A549 (cell line): ENCODE measurements around the gene PINK1. TPM values are rescaled to one million over a fixed set of nuclear protein-coding genes. Genes with fewer than 3 reads are reported as not detected.

Source experiments
- ATAC-seq, 2 experiments: fragments of 200-7000 bp in 1 of 2; fragments of >200 bp in 1 of 2; cut with Nextera tagmentation in 1 of 2; cut with Tn5 transposase in 1 of 2; 3 replicates each; pipeline versions ENCODE4 v1.8.0 to v1.9.1; 2018 to 2020; ENCODE audit warnings: mild to moderate bottlenecking in 1 of 2, moderate library complexity in 1 of 2
- CTCF ChIA-PET: fragments of 300-600 bp; sonication (Branson Sonifier 250); formaldehyde crosslinking; extraction: SDS; loops from one replicate; lab custom pipeline; 2021; ENCODE audit warnings: antibody characterized with exemption, inconsistent platforms; lab: Yijun Ruan, JAX
- POLR2A ChIA-PET: fragments of 350-600 bp; formaldehyde crosslinking; extraction: SDS; loops from one replicate; lab custom pipeline; 2021; ENCODE audit warnings: antibody characterized with exemption, inconsistent platforms; lab: Yijun Ruan, JAX
- DNase-seq, 2 experiments: peaks; one replicate each; pipeline versions ENCODE4 v3.0.0 to v3.0.0-alpha.2; 2011 to 2016; ENCODE audit warnings: low read depth in 1 of 2, low spot score in 1 of 2
- FAIRE-seq: peaks from 2 replicates; lab custom pipeline; 2011; peaks lifted over from hg19 to GRCh38; lab: Jason Lieb, UNC
- H3K27ac ChIP-seq, 2 experiments: fragments of >200 bp; sonication (Bioruptor Twin); formaldehyde crosslinking; 3 replicates each; pipeline ENCODE4 v1.5.1; 2016 to 2017
- H3K4me1 ChIP-seq: fragments of >200 bp; sonication (Bioruptor Twin); formaldehyde crosslinking; 3 replicates; pipeline ENCODE4 v1.6.1; 2016
- H3K4me2 ChIP-seq: fragments of >200 bp; sonication (Bioruptor Twin); formaldehyde crosslinking; 3 replicates; pipeline ENCODE4 v1.6.1; 2016
- H3K4me3 ChIP-seq: fragments of >200 bp; sonication (Bioruptor Twin); formaldehyde crosslinking; 3 replicates; pipeline ENCODE4 v1.5.1; 2016
- H3K9me3 ChIP-seq: fragments of >200 bp; sonication (Bioruptor Twin); formaldehyde crosslinking; 3 replicates; pipeline ENCODE4 v1.6.1; 2016
- CTCF ChIP-seq: fragments of >200 bp; sonication (Bioruptor Twin); formaldehyde crosslinking; IDR thresholded peaks from 3 replicates; pipeline ENCODE4 v1.5.1; 2016
- ELK1 ChIP-seq: fragments of 150-350 bp; IDR thresholded peaks from 2 replicates; pipeline ENCODE4 v1.6.1; 2014; ENCODE audit warnings: low read depth, mild to moderate bottlenecking, low read length
- ESRRA ChIP-seq: fragments of 150-350 bp; IDR thresholded peaks from 2 replicates; pipeline ENCODE4 v1.6.1; 2014; ENCODE audit warnings: mild to moderate bottlenecking, low read length, borderline replicate concordance
- FOSL2 ChIP-seq, 2 experiments: fragments of 450-650 bp in 1 of 2; fragments of >200 bp in 1 of 2; sonication (Bioruptor Twin) in 1 of 2; formaldehyde crosslinking; IDR thresholded peaks; 2 replicates each; pipeline versions ENCODE4 v1.5.0 to v1.6.1; 2016 to 2020; ENCODE audit warnings: mild to moderate bottlenecking in 1 of 2, moderate library complexity in 1 of 2
- FOXS1 ChIP-seq: fragments of 250-450 bp; sonication (Bioruptor Pico); IDR thresholded peaks from 2 replicates; pipeline ENCODE4 v1.5.0; 2020; ENCODE audit warnings: mild to moderate bottlenecking, moderate library complexity
- HDAC2 ChIP-seq: fragments of 200-600 bp; sonication (generic); IDR thresholded peaks from 2 replicates; pipeline ENCODE4 v1.6.1; 2016
- HES2 ChIP-seq: fragments of >200 bp; sonication (Bioruptor Twin); formaldehyde crosslinking; IDR thresholded peaks from 2 replicates; pipeline ENCODE4 v1.6.1; 2016
- JUNB ChIP-seq: fragments of >200 bp; sonication (Bioruptor Twin); formaldehyde crosslinking; IDR thresholded peaks from 2 replicates; pipeline ENCODE4 v1.6.1; 2016
- KDM1A ChIP-seq: fragments of 200-600 bp; sonication (generic); IDR thresholded peaks from 2 replicates; pipeline ENCODE4 v1.6.1; 2016; ENCODE audit warnings: low read depth, mild to moderate bottlenecking
- MYC ChIP-seq: IDR thresholded peaks from 2 replicates; pipeline ENCODE4 v1.6.1; 2012; ENCODE audit warnings: mild to moderate bottlenecking, inconsistent platforms, low read length, improper control_type of control experiment, borderline replicate concordance
- NR3C1 ChIP-seq: fragments of >200 bp; sonication (Bioruptor Twin); formaldehyde crosslinking; IDR thresholded peaks from 3 replicates; pipeline ENCODE4 v1.6.1; 2017
- PHF8 ChIP-seq: fragments of 200-600 bp; sonication (generic); IDR thresholded peaks from 2 replicates; pipeline ENCODE4 v1.6.1; 2016; ENCODE audit warnings: low read depth, mild to moderate bottlenecking, antibody characterized with exemption, moderate library complexity, borderline replicate concordance
- RARB ChIP-seq: fragments of 250-450 bp; sonication (Bioruptor Pico); IDR thresholded peaks from 2 replicates; pipeline ENCODE4 v1.8.0; 2021; ENCODE audit warnings: mild to moderate bottlenecking, moderate library complexity
- RFX5 ChIP-seq: fragments of 450-650 bp; IDR thresholded peaks from 2 replicates; pipeline ENCODE4 v1.7.1; 2014; ENCODE audit warnings: antibody characterized with exemption, mild to moderate bottlenecking, moderate library complexity
- TFCP2L1 ChIP-seq: fragments of 250-450 bp; sonication (Bioruptor Pico); IDR thresholded peaks from 2 replicates; pipeline ENCODE4 v1.5.0; 2021; ENCODE audit warnings: mild to moderate bottlenecking
- TP53 ChIP-seq: fragments of 250-450 bp; sonication (Bioruptor Pico); IDR thresholded peaks from 2 replicates; pipeline ENCODE4 v1.5.0; 2021; ENCODE audit warnings: mild to moderate bottlenecking, moderate library complexity
- ZFP36 ChIP-seq: fragments of 450-650 bp; IDR thresholded peaks from 2 replicates; pipeline ENCODE4 v1.6.1; 2014; ENCODE audit warnings: borderline replicate concordance; ENCODE audit not compliant: partially characterized antibody
- WGBS: methylation state at CpG from one replicate; pipeline ENCODE4 v1.1.6; 2017; ENCODE audit errors: missing lambda C conversion rate; 5-methylcytosine and 5-hydroxymethylcytosine counted together
- polyA plus RNA-seq, 4 experiments: library from polyadenylated mRNA; depleted of rRNA in 3 of 4; stranded (reverse); fragments of >200 nt; fragmentation: RNase III in 1 of 4; extraction: RNeasy Plus Mini Kit Qiagen cat#74134 plus additional on column Dnase treatment in 1 of 4; gene quantifications; 2 replicates in 3 of 4; 3 replicates in 1 of 4; pipeline ENCODE4 v1.2.3, GENCODE V29; 2011 to 2017

Gene PINK1
- polyA plus RNA-seq, 2 of the 4 experiments (the other 2 are of a cell fraction), result 18.9 to 51.4 TPM

GRCh38 chr1:20691872-20692271 lies 58.6 kb downstream of the PINK1 start (continued):
- TF ChIP-seq ELK1, result no peak
- TF ChIP-seq NR3C1, result no peak
- no peak for TF ChIP-seq CTCF
- no peak for TF ChIP-seq ESRRA
- no peak for TF ChIP-seq KDM1A
- TF ChIP-seq FOSL2 (IDR thresholded peaks at IDR 0.05), result no peak
- no peak for TF ChIP-seq FOSL2 (CRISPR knock-in tag; IDR thresholded peaks at IDR 0.05)
- no peak for TF ChIP-seq ZFP36
- no peak for TF ChIP-seq JUNB
- no peak for TF ChIP-seq HDAC2

- 93% methylated on average over 2 of the region's 2 CpGs for WGBS
- no peak overlapping the region; a peak in 1 of 6 replicates for H3K27ac ChIP-seq
- H3K9me3 ChIP-seq, result no peaks in the 10 kb centered on the region
- POLR2A ChIA-PET, result no interaction called here
- FAIRE-seq, result no peak
- H3K4me1 ChIP-seq, result peaks cover 21% of the 10 kb centered on the region
- TF ChIP-seq TP53, result no peak
- no peak for TF ChIP-seq HES2
- TF ChIP-seq RFX5, result no peak
- TF ChIP-seq TFCP2L1 (CRISPR knock-in tag), result no peak
- no peak for TF ChIP-seq PHF8
- H3K4me3 ChIP-seq, result no peak overlapping the region
- no peak for DNase-seq
- no peak for ATAC-seq
- CTCF ChIA-PET, result interaction anchor here (3.3 kb wide), 1 partner anchor 502 kb away, joined by 15 read pairs; no protein-coding TSS in a partner anchor
- H3K4me2 ChIP-seq, result no peak overlapping the region
Measured at GRCh38 chr1:20693623-20694022, 60.4 kb downstream of the PINK1 start.

GRCh38 chr1:20695515-20695914 lies 62.3 kb downstream of the PINK1 start:
- peak overlapping the region; percentile 97; a peak in 3 of 6 replicates for H3K27ac ChIP-seq
- no peak for DNase-seq
- no peak for FAIRE-seq
- peaks cover 28% of the 10 kb centered on the region for H3K4me1 ChIP-seq
- ChIA-PET CTCF (interaction anchor here (0.7 to 5.0 kb wide), 10 partner anchors 9 to 542 kb away, joined by 3 to 55 read pairs (median 7); partner anchors contain the start of gene HP1BP3), POLR2A (no interaction called here)
- H3K4me2 ChIP-seq, result no peak overlapping the region; the same call in 2 of the 3 replicates
- no peak for ATAC-seq
- H3K4me3 ChIP-seq, result no peak overlapping the region
- H3K9me3 ChIP-seq, result no peaks in the 10 kb centered on the region
- TF ChIP-seq MYC, result no peak
- no peak for TF ChIP-seq FOSL2 (IDR thresholded peaks at IDR 0.05)
- TF ChIP-seq FOSL2 (CRISPR knock-in tag; IDR thresholded peaks at IDR 0.05), result no peak
- TF ChIP-seq KDM1A, result no peak
- TF ChIP-seq FOXS1 (CRISPR knock-in tag), result no peak
- no peak for TF ChIP-seq PHF8
- no peak for TF ChIP-seq RARB (CRISPR knock-in tag)
- WGBS, result 84% methylated on average over 10 of the region's 10 CpGs
